Measurements from ENCODE around the gene ID1. TPM values are rescaled to one million over a fixed set of nuclear protein-coding genes. Genes with fewer than 3 reads are reported as not detected.
"Not testable (repeated sequence)": the region's sequence is repeated elsewhere in the genome, so short reads cannot be mapped to it uniquely, and the experiment has no call there.

ID1 gene
- total RNA-seq, 1 experiment from 2014 or later = 73.9 TPM

DNA sequence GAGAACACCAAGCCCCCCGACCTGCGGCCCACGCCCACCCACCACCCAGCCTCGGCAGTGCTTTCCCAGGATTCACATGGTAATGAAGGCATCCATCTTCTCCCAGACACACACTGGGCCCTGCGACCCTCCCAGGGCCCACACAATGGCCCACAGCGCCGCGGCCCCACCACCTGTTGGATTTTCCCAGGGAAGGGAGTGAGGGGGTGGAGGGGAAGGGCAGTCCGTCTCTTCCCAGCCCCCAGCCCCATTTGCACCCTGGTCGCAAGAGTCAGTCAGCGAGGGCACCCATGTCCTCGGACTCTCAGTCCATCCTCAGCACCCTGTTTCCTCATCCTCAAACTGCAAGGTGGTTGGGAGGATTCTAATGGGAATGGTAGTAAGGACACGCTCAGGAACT is 23.7 kb upstream of the ID1 start:
- Histone ChIP-seq H3K4me3 (no peak overlapping the region), H3K36me3 (no peaks in the 10 kb centered on the region), H3K4me1 (no peaks in the 10 kb centered on the region; the same call in 1 of the 2 replicates), H3K9me3 (replicated peaks) (0 out of 2 replicates have a peak, but pooled peaks cover 3% of the 10 kb centered on the region), H3K27ac (no peak overlapping the region), H3K27me3 (peaks cover 4% of the 10 kb centered on the region; the same call in 1 of the 2 replicates)
- no peak for DNase-seq

DNA sequence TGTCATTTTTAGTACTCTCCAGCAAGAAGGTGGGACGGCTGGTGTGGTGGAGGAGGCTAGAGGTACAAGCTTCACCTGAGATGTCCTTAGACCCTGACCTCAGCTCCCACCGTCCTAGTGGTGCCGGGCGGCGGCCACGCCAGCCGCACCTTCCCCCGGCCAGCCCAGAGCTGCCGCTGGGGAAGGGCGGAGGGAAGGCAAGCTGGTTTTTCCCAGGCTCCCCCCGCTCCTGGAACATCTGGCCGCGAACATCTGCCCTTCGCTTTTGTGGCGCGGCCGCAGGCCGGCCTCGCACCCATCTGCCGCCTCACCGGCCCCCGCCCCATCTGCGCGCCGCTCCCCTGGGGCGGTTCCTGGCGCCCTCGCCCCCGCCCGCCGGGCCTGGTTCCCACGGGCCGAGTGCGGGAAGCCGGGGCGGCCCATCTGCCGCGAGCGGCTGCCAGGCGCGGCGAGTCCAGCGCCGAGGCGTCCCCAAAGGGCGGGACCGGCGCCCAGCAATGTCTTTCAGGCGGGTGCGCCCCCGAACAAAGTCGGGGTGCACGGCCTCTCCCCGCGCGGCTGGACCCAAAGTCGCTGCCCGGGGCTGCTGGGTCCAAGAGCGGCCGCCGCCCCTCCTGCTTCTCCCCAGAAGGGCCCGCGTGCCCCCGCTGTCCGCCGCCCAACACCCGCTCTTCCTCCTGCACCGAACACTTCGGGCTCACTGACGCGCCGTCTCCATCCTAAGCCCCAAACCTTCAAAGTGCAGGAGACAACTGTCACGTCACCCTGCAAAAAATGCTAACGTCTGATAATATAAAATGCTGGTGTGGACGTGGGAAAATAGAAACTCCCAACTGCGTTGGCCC is 17.3 kb upstream of the ID1 start:
- Histone ChIP-seq H3K27me3 (peaks cover 4% of the 10 kb centered on the region; the same call in 1 of the 2 replicates), H3K27ac (no peak overlapping the region), H3K9me3 (replicated peaks) (no peaks in the 10 kb centered on the region), H3K4me3 (peak overlapping the region; percentile 53), H3K4me1 (peaks cover 4% of the 10 kb centered on the region; the same call in 1 of the 2 replicates), H3K36me3 (no peaks in the 10 kb centered on the region)
- DNase-seq = peak in 1 of 2 experiments; percentile 45

DNA sequence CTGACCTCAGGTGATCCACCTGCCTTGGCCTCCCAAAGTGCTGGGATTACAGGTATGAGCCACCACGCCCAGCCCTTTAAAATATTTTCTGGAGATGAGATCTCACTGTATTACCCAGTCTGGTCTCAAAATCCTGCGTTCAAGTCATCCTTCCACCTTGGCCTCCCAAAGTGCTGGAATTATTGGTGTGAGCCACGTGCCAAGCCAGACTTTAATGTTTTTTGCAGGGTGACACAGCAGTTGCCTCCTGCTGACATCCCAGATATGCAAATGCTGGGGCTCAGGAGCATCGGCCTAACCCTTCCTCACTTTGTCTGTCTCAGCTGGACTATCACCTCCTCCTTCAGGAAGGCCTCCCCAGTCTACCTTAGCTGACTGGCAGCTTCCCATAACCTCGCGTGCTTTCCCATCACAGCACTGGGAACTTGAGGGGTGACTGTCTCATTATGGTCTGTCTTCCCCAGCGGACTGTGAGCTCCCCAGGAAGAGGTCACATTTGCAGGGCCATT is 14.3 kb upstream of the ID1 start:
- Histone ChIP-seq H3K9me3 (replicated peaks) (no peaks in the 10 kb centered on the region), H3K4me3 (no peak overlapping the region), H3K27me3 (no peaks in the 10 kb centered on the region), H3K36me3 (no peaks in the 10 kb centered on the region), H3K4me1 (peaks cover 16% of the 10 kb centered on the region; the same call in 1 of the 2 replicates), H3K27ac (no peak overlapping the region)
- DNase-seq = no peak

DNA sequence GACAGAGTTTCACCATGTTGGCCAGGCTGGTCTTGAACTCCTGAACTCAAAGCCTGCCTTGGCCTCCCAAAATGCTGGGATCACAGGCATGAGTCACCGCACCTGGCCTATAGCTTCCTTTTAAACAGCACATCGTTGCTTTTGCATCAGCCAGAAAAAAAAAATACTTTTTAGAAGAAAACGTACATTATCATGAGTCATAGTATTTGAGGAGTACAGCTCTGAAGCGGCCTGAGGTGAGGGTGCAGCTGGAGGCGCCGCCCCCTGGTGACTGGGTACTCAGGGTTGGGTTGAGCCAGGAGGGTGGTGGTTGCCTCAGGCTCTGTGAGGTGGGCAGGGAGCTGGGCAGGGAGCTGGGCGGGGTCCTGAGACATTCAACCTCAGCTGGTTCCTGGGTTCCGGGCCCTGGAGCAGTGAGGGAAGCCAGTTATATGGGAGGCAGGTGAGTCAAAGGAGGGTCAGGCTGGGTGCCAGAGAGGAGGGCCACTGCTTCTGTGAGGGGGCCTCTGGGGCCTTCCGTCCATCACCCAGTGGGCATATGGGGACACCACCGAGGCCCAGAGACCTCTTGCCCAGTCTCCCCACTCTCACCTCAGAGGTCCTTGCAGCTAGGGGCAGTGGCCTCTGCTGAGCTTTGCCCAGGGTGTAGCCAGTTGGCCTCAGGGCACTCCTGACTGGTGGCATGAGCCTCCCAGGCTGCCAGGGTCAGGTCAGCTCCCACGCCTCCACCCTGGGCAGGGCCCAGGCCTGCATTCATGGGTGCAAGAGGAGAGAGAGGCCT is 11.7 kb upstream of the ID1 start:
- no peaks in the 10 kb centered on the region for H3K27me3 ChIP-seq
- H3K4me1 ChIP-seq = peaks cover 24% of the 10 kb centered on the region; the same call in 1 of the 2 replicates
- no peaks in the 10 kb centered on the region for H3K36me3 ChIP-seq
- H3K27ac ChIP-seq = no peak overlapping the region
- no peaks in the 10 kb centered on the region for H3K9me3 ChIP-seq (replicated peaks)
- H3K4me3 ChIP-seq = no peak overlapping the region
- DNase-seq = no peak

DNA sequence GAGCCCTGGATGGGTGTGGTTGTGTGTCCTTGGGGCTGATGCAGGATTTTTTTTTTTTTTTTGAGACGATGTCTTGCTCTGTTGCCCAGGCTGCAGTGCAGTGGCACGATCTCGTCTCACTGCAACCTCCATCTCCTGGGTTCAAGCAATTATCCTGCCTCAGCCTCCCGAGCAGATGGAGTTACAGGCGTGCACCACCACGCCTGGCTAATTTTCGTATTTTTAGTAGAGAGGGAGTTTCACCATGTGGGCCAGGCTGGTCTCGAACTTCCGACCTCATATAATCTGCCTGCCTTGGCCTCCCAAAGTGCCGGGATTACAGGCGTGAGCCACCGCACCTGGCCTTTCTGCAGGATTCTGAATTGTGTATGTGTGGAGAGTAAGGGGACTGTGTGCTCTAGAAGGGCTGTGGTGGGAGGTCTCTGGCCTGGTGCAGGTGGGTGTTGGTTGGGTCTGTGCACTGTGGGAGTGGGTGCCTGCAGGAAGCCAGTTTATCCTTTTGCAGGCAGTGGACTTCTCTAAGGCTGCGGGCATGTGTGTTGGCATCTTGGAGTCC is 11.0 kb upstream of the ID1 start:
- DNase-seq = no peak
- H3K4me3 ChIP-seq = no peak overlapping the region
- no peaks in the 10 kb centered on the region for H3K36me3 ChIP-seq
- H3K27me3 ChIP-seq = no peaks in the 10 kb centered on the region
- H3K9me3 ChIP-seq (replicated peaks) = no peaks in the 10 kb centered on the region
- H3K27ac ChIP-seq = no peak overlapping the region
- peaks cover 24% of the 10 kb centered on the region; the same call in 1 of the 2 replicates for H3K4me1 ChIP-seq

DNA sequence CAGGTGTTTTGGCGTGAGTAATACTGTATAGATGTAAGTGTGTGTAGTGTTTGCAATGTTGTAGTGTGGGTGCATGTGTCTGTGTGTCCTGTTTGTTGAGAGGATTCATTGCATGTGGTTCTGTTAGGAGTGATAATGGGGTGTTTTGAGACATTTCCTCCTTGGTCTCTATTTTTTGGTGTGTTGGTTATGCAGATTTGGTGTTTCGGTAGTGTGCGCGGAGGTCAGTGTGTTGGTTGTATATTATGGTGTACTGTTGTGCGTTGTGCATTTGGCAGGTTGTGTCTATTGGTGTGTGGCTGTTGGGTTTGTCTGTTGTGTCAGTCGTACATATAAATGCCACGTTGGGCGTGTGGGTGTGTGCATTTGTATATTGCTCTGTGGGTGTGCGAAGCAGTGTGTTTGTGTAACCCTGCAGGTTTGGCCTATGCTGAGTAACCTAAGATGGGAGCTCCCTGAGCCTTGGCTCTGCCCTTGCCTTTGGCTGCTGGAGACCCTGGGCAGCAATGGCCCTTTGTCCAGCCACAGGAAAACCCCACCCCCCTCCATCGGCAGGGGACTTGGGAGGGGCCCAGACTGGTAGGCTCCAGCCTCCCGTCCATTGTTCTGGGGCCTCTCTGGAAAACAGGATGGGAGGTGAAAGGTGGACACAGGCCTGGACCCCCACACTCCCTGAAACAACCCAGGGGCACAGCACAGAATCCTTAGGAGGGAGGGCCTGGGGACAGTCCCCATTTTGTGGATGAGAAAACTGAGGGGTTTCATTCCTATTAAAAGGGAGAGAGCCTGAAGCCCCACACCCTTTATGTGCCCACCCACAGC is 10.3 kb upstream of the ID1 start:
- peak; percentile 55 to 59 for DNase-seq
- no peaks in the 10 kb centered on the region for H3K36me3 ChIP-seq
- H3K4me1 ChIP-seq = peaks cover 24% of the 10 kb centered on the region; the same call in 1 of the 2 replicates
- no peaks in the 10 kb centered on the region for H3K27me3 ChIP-seq
- H3K4me3 ChIP-seq = no peak overlapping the region
- no peaks in the 10 kb centered on the region for H3K9me3 ChIP-seq (replicated peaks)
- peak overlapping the region; percentile 65; the same call in 1 of the 2 replicates for H3K27ac ChIP-seq

DNA sequence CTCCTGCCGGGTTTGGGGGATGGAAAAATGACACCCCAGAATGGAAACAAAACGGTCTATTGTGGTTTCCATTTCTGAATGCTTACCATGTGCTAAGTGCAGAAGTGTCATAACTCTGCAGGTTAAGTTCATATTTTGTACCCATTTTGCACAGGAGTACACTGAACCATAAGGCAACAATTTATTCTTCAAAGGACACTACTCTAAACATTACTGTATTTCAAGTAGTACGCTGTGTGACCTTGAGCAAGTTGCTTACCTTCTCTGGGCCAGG is 9.8 kb upstream of the ID1 start:
- Histone ChIP-seq H3K27me3 (no peaks in the 10 kb centered on the region), H3K36me3 (no peaks in the 10 kb centered on the region), H3K4me3 (no peak overlapping the region), H3K4me1 (peaks cover 24% of the 10 kb centered on the region; the same call in 1 of the 2 replicates), H3K27ac (peak overlapping the region; percentile 65), H3K9me3 (replicated peaks) (no peaks in the 10 kb centered on the region)
- no peak for DNase-seq

DNA sequence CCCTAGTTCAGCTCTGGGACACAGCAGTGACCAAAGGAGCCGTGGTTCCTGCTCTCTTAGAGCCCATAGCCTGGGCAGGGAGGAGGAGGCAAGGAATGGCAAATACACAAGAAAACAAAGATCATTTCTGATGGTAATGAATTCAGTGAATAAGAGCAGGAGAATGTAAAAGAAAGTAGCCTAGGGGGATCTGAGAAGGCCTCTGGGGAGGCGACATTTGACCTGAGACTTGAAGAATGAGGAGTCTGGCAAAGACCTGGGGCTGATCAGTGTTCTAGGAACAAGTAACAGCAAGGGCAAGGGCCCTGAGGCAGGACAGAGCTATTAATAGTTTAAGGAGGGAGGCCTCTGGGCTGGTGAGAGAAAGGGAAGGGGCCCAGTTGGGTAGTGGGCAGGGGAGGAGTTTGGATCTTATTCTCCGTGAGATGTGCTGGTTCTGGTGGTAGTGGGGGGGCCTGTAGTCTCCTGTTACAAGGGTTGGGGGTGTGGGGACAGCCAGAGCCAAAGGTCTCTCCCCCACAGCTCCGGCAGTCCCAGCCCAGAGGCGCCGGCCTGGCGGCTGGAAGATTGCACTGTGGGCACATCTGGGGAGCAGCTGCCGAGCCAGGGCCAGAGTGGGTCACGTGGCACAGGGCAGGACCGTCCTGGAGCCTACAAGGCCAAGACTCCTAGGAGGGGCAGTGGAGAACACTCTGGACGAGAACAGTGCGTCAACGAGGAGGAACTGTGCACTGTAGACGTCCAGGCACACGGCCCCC is 9.3 kb upstream of the ID1 start:
- H3K9me3 ChIP-seq (replicated peaks) = no peaks in the 10 kb centered on the region
- H3K4me1 ChIP-seq = peaks cover 24% of the 10 kb centered on the region; the same call in 1 of the 2 replicates
- H3K36me3 ChIP-seq = no peaks in the 10 kb centered on the region
- peak; percentile 96 to 98 for DNase-seq
- no peak overlapping the region for H3K4me3 ChIP-seq
- H3K27me3 ChIP-seq = no peaks in the 10 kb centered on the region
- peak overlapping the region; percentile 65 for H3K27ac ChIP-seq

DNA sequence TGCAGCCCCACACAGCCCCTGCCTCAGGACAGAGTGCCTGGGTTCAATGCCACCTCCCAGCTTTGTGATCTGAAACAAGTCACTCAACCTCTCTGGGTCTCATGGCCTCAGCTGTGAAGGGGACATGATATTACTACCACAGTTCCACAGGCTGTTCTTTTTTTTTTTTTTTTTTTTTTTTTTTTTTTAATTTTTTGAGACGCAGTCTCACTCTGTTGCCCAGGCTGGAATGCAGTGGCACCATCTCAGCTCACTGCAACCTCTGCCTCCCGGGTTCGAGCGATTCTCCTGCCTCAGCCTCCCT is 8.7 kb upstream of the ID1 start:
- Histone ChIP-seq H3K27ac (peak overlapping the region; percentile 65), H3K4me1 (peaks cover 24% of the 10 kb centered on the region; the same call in 1 of the 2 replicates)
- H3K4me3 ChIP-seq; H3K9me3 ChIP-seq (replicated peaks); H3K27me3 ChIP-seq; H3K36me3 ChIP-seq; DNase-seq: not testable (repeated sequence)

DNA sequence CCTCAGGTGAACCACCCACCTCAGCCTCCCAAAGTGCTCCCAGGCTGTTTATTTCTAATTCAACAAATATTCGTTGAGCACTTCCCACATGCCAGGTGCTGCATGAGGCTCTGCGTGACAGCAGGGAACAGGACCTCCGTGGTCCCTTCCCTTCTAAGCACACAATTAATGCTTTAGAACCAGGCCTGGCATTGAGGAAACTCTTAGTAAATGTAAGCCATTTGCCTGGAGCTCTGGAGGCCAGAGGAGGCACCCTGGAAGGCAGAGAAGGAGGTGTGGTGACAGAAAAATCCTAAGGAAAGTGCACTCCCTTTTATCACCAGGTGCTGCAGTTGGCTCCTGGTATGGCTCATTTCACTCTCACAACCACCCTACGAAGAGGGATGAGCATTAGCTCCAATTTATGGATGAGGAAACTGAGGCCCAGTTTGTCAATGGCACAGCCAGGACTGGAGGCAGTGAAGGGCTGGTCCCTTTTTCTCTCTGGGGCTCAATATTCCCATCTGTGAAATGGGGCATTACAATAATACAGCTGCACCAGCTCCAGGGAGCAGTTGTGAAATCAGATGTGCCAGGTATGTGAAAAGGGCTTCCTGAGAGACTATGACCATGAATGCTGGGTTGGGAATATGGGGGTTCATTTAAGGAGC is 8.1 kb upstream of the ID1 start:
- peak overlapping the region; percentile 65 for H3K27ac ChIP-seq
- H3K4me3 ChIP-seq = no peak overlapping the region
- H3K4me1 ChIP-seq = peaks cover 24% of the 10 kb centered on the region; the same call in 1 of the 2 replicates
- no peaks in the 10 kb centered on the region for H3K27me3 ChIP-seq
- H3K36me3 ChIP-seq = no peaks in the 10 kb centered on the region
- peak in 1 of 2 experiments; percentile 24 for DNase-seq
- H3K9me3 ChIP-seq (replicated peaks) = no peaks in the 10 kb centered on the region

DNA sequence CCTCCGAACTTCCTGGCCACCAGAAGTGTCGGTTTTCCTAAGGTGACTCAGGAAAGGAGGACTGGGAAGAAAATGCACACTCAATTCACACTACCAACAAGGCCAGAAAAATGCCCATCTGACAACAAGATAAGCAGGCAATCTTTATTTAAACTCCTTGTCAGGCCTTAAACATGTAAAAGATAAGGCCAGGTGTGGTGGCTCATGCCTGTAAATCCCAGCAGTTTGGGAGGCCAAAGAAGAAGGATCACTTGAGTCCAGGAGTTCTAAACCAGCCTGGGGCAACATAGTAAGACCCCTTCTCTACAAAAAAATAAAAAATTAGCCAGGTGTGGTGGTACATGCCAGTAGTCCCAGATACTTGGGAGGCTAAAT is 7.6 kb upstream of the ID1 start:
- DNase-seq = no peak
- peaks cover 27% of the 10 kb centered on the region for H3K4me1 ChIP-seq
- H3K27ac ChIP-seq = no peak overlapping the region; the same call in 1 of the 2 replicates
- no peak overlapping the region for H3K4me3 ChIP-seq
- H3K36me3 ChIP-seq = no peaks in the 10 kb centered on the region
- H3K27me3 ChIP-seq = no peaks in the 10 kb centered on the region
- H3K9me3 ChIP-seq (replicated peaks) = no peaks in the 10 kb centered on the region

DNA sequence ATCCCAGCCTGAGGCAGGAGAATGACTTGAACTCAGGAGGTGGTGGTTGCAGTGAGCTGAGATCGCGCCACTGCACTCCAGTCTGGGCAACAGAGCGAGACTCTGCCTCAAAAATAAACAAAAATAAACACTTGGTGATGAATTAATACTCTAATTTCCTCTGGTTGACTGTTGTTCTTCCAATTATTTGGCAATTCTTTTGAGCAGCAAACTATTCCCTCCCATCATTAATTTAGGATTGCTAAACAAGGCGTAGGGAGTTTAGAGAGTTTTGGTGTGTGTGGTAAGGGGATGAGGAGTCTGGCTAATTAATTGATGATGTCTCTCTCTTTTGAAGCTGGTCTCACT is 2.7 kb upstream of the ID1 start:
- DNase-seq = no peak
- H3K9me3 ChIP-seq (replicated peaks) = no peaks in the 10 kb centered on the region
- H3K4me1 ChIP-seq = peaks cover 21% of the 10 kb centered on the region
- H3K27me3 ChIP-seq = no peaks in the 10 kb centered on the region
- peak overlapping the region; percentile 97; the same call in 1 of the 2 replicates for H3K27ac ChIP-seq
- H3K36me3 ChIP-seq = peaks cover 4% of the 10 kb centered on the region; the same call in 1 of the 2 replicates
- H3K4me3 ChIP-seq = no peak overlapping the region

DNA sequence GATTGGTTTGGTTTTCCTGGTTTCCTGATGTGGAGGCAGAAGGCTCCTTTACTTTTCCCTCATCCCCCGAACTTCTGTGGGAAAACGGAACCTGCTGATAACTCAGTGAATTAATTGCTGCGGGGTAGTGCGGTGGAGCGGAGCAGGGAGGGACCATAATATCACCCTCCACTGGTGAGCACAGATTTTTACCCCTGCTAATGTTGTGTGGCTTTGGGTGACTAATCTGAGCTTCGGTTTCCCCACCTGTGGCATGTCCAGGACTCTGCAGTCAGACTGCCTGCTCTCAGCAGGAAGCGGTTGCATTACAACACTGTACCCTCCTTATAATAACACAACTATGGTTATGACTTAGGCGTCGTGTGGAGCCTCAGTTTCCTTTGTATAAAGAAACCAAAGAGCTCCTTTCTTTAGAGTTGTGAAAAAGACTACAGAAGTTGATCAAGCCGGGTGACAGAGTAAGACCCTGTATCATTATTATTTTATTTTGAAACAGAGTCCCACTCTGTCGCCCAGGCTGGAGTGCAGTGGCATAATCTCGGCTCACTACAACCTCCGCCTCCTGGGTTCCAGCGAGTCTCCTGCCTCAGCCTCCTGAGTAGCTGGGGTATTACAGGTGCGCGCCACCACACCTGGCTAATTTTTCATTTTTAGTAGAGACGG is 2.2 kb upstream of the ID1 start:
- peak overlapping the region; percentile 97; the same call in 1 of the 2 replicates for H3K27ac ChIP-seq
- no peaks in the 10 kb centered on the region for H3K27me3 ChIP-seq
- no peak overlapping the region for H3K4me3 ChIP-seq
- H3K4me1 ChIP-seq = peaks cover 26% of the 10 kb centered on the region
- H3K9me3 ChIP-seq (replicated peaks) = no peaks in the 10 kb centered on the region
- peak; percentile 86 for DNase-seq
- peaks cover 4% of the 10 kb centered on the region; the same call in 1 of the 2 replicates for H3K36me3 ChIP-seq

Data from SJCRH30 (cell line).